Activated T-helper 2 cell treated with anti-CD3 and anti-CD28 coated beads, Interferon-gamma antibody, Interleukin-2, Interleukin-4, amounts not matched to agents 10 μg/mL and 5 μg/mL and 100 μg/mL, durations not matched to agents 14 hours and 24 hours and 36 hours (primary cell): Measurements from ENCODE around the gene HERC3. TPM values are rescaled to one million over a fixed set of nuclear protein-coding genes. Genes with fewer than 3 reads are reported as not detected.

Experiments
- DNase-seq: peaks from one replicate; pipeline ENCODE4 v3.0.0; 2021; ENCODE audit warnings: low spot score
- H3K27ac Mint-ChIP-seq: one replicate; pipeline ENCODE4 v1.8.0; 2021; ENCODE audit warnings: mixed read lengths
- H3K27me3 Mint-ChIP-seq: one replicate; pipeline ENCODE4 v1.8.0; 2021; ENCODE audit warnings: low read depth, mixed read lengths
- H3K36me3 Mint-ChIP-seq: one replicate; pipeline ENCODE4 v1.8.0; 2021; ENCODE audit warnings: low read depth, mixed read lengths
- H3K4me1 Mint-ChIP-seq: one replicate; pipeline ENCODE4 v1.8.0; 2021; ENCODE audit warnings: low read depth, mixed read lengths
- H3K4me3 Mint-ChIP-seq: one replicate; pipeline ENCODE4 v1.8.0; 2021; ENCODE audit warnings: low read depth, mild to moderate bottlenecking, moderate library complexity, mixed read lengths
- H3K9me3 Mint-ChIP-seq: one replicate; pipeline ENCODE4 v1.8.0; 2021; ENCODE audit warnings: mixed read lengths
- intact Hi-C: fragments of 100-400 bp; cut with micrococcal nuclease; formaldehyde crosslinking; loops from one replicate; pipeline ENCODE4 v1.15.1; 2023
- total RNA-seq: library from RNA; stranded (reverse); gene quantifications from 2 replicates; pipeline ENCODE4 v1.2.3, GENCODE V29; 2022

Gene HERC3
- total RNA-seq, 1 donor from 2014 or later, result 18.9 TPM

GRCh38 chr4:88649716-88650115, 57.4 kb downstream of the HERC3 start:
- no peak overlapping the region for H3K27ac Mint-ChIP-seq
- H3K4me3 Mint-ChIP-seq, result no peak overlapping the region
- H3K27me3 Mint-ChIP-seq, result no peaks in the 10 kb centered on the region
- DNase-seq, result no peak
- H3K36me3 Mint-ChIP-seq, result peaks cover 10% of the 10 kb centered on the region
- peaks cover 3% of the 10 kb centered on the region for H3K4me1 Mint-ChIP-seq
- no peaks in the 10 kb centered on the region for H3K9me3 Mint-ChIP-seq
- intact Hi-C loops, result no loop called here

DNA sequence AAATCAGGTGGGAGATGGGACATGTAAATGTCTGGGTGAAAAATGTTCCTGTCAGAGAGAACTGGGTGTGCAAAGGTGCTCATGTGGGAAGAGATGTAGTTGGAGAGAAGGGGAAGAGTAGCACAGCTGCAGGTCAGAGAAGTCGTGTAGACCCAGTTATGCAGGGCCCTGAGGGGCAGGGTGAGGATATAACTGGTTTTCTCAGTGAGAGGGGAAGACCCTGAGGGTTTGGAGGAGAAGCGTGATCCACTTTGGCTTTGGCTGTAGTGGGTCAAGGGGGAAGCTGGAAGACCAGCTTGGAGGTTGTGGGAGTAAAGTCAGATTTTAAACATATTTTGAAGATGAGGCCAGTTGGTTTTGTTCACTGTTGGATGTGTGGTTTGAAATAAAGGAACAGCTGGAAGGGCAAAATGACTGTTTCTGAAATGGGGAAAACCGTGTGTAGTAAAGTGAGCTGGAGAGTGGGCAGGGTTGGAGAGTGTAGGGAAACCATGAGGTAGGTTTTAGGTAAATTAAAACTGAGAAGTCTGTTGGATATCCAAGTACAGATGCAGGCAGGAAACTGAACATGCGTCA, 61.2 kb downstream of the HERC3 start:
- DNase-seq, result no peak
- Mint-ChIP-seq H3K4me1 (peaks cover 3% of the 10 kb centered on the region), H3K27me3 (no peaks in the 10 kb centered on the region), H3K4me3 (no peak overlapping the region), H3K9me3 (no peaks in the 10 kb centered on the region), H3K36me3 (peaks cover 32% of the 10 kb centered on the region), H3K27ac (no peak overlapping the region)
- intact Hi-C loops, result no loop called here

DNA sequence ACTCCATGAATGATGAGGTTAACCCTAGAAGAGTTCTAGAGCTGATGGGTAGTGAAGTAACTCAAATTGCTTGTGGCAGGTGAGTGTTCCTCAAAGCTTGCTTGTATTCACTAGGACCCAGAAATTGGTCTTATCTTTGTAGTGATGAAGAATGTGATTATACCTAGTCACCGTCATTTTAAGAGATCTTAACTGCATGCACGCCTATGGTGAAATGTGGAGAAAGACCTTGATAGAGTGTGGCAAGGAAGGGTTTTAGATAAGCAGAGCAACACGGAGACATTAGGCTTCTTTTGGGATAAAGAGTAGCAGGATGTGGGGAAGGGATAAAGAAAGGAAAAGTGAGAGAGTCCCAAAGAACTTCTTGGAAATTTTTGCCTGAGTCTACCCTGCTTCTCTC, 62.9 kb downstream of the HERC3 start:
- no peak for DNase-seq
- no peaks in the 10 kb centered on the region for H3K9me3 Mint-ChIP-seq
- peaks cover 32% of the 10 kb centered on the region for H3K36me3 Mint-ChIP-seq
- intact Hi-C loops, result no loop called here
- no peak overlapping the region for H3K4me3 Mint-ChIP-seq
- no peaks in the 10 kb centered on the region for H3K27me3 Mint-ChIP-seq
- H3K27ac Mint-ChIP-seq, result no peak overlapping the region
- H3K4me1 Mint-ChIP-seq, result peaks cover 13% of the 10 kb centered on the region

- H3K27ac Mint-ChIP-seq, result no peak overlapping the region
- H3K27me3 Mint-ChIP-seq, result no peaks in the 10 kb centered on the region
- H3K4me1 Mint-ChIP-seq, result peaks cover 10% of the 10 kb centered on the region
- peaks cover 25% of the 10 kb centered on the region for H3K36me3 Mint-ChIP-seq
- no peak for DNase-seq
- intact Hi-C loops, result loop anchor here (1.0 kb wide), 1 partner anchor 120 kb away; no protein-coding TSS in a partner anchor
- no peak overlapping the region for H3K4me3 Mint-ChIP-seq
- no peaks in the 10 kb centered on the region for H3K9me3 Mint-ChIP-seq
Measured at GRCh38 chr4:88659055-88659889, 67.0 kb downstream of the HERC3 start.

GRCh38 chr4:88659890-88660208, 67.6 kb downstream of the HERC3 start:
- Mint-ChIP-seq H3K36me3 (peaks cover 26% of the 10 kb centered on the region), H3K9me3 (no peaks in the 10 kb centered on the region)

DNA sequence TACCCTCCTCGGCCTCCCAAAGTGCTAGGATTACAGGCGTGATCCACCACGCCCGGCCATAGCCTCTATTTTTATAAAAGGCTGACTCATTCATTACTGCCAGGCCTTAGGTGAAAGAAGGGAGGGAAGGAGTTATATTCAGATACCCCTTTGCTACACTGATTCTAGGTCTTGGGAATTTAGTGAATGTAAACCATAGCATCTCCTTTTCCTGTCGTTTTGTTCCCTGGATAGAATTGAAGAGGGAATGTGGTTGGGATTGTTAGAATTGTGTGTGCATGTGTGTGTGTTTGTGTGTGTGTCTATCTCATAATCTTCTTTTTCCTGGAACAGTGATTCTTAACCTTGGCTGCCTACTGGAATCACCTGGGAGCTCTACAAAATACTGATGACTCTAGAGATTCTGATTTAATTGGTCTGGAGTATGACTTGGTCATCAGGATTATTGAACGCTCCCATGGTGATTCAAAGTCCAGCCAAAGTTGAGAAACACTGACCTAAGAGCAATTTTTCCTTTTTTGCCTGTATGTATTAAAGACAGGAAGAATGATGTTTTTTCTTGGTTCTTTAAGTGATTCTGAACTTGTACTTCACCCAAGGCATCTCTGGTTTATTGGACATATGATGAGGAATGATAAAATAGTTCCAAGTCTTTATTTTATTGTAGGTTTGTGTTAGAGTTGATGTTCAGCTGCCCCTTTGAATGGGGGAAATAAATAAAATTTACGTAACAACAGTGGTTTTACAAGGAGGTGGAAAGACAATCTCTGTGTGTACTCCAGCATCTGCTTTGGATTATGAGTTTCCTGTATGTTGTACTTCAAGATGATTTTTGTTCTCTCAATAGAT, 68.4 kb downstream of the HERC3 start:
- no peak for DNase-seq
- no peaks in the 10 kb centered on the region for H3K27me3 Mint-ChIP-seq
- peaks cover 18% of the 10 kb centered on the region for H3K36me3 Mint-ChIP-seq
- no peaks in the 10 kb centered on the region for H3K9me3 Mint-ChIP-seq
- peaks cover 10% of the 10 kb centered on the region for H3K4me1 Mint-ChIP-seq
- no peak overlapping the region for H3K27ac Mint-ChIP-seq
- H3K4me3 Mint-ChIP-seq, result no peak overlapping the region
- intact Hi-C loops, result no loop called here

More at GRCh38 chr4:88659890-88660208, 67.6 kb downstream of the HERC3 start:
- no peaks in the 10 kb centered on the region for H3K27me3 Mint-ChIP-seq
- H3K27ac Mint-ChIP-seq, result no peak overlapping the region
- H3K4me1 Mint-ChIP-seq, result peaks cover 10% of the 10 kb centered on the region
- H3K4me3 Mint-ChIP-seq, result no peak overlapping the region
- no peak for DNase-seq
- intact Hi-C loops, result loop anchor here (1.0 kb wide), 1 partner anchor 121 kb away; no protein-coding TSS in a partner anchor

DNA sequence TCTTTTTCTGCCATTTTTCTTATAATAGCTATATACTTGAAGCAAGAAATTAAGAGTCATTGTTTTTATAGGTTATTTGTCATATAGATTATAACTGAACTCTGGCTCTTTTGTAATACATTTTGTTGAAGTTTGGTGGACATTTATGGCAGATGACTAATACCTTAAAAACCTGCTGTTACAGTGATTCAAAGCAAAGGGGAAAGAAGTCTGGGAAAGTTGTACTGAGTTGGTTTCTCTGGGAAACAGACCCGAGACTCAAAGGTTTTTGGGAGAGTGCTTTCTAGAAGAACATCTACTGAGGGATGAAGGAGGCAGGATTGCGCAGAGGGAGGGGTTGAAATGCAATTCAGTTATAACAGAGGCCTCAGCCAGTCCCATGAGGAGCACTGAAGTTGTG, 69.5 kb downstream of the HERC3 start:
- Mint-ChIP-seq H3K4me3 (no peak overlapping the region), H3K36me3 (peaks cover 8% of the 10 kb centered on the region), H3K27me3 (no peaks in the 10 kb centered on the region), H3K9me3 (no peaks in the 10 kb centered on the region), H3K27ac (no peak overlapping the region), H3K4me1 (peaks cover 10% of the 10 kb centered on the region)
- DNase-seq, result no peak
- intact Hi-C loops, result no loop called here

- no peak for DNase-seq
- H3K4me1 Mint-ChIP-seq, result peaks cover 3% of the 10 kb centered on the region
- H3K4me3 Mint-ChIP-seq, result no peak overlapping the region
- H3K27ac Mint-ChIP-seq, result no peak overlapping the region
- peaks cover 29% of the 10 kb centered on the region for H3K36me3 Mint-ChIP-seq
- no peaks in the 10 kb centered on the region for H3K9me3 Mint-ChIP-seq
- intact Hi-C loops, result no loop called here
- H3K27me3 Mint-ChIP-seq, result no peaks in the 10 kb centered on the region
Measured at GRCh38 chr4:88672987-88673386, 80.7 kb downstream of the HERC3 start.

DNA sequence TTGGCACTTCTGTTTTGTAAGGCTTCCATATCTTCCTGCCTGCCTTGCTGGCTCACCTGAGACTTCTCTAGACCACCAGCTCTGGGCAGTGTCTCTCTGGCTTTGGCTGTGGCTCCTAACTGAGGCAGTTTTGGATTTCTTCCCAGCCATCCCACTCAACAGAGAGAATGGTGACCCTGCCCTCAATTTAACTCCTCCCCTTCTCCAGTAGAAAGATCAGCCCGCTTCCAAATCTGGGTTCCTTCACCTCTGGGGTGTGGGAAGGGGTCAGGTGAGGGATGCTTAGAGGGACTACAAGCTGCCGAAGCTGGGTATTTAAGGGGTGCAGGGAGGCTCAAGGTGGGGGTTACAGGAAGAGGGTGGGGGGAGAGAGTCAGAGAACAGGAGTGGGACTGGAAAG, 81.6 kb downstream of the HERC3 start:
- Mint-ChIP-seq H3K27ac (no peak overlapping the region), H3K27me3 (no peaks in the 10 kb centered on the region)
- intact Hi-C loops, result no loop called here

DNA sequence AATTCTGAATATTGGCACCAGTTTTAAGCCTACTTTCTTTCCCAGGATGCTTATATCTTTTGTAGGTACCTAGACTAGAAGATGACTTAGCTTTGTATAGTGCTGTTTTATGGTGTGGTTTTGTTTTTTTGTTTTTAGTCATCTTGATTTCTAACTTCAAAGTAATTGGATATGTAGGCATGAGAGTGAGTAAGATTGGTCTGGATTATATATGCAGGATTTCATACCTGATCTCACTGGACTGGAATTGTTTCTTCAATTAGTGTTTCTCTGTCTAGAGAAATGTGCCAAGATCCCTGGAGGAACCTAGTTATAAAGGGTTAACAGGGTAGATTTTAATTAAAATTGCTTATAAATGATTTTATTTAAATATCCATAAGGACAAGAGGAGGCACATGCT, 82.3 kb downstream of the HERC3 start:
- Mint-ChIP-seq H3K27me3 (no peaks in the 10 kb centered on the region), H3K9me3 (no peaks in the 10 kb centered on the region), H3K4me1 (peaks cover 3% of the 10 kb centered on the region), H3K36me3 (peaks cover 30% of the 10 kb centered on the region), H3K4me3 (no peak overlapping the region), H3K27ac (no peak overlapping the region)
- intact Hi-C loops, result no loop called here
- DNase-seq, result no peak

More for the DNA sequence above, 81.6 kb downstream of the HERC3 start:
- H3K4me1 Mint-ChIP-seq, result peaks cover 3% of the 10 kb centered on the region
- H3K36me3 Mint-ChIP-seq, result peaks cover 31% of the 10 kb centered on the region
- H3K9me3 Mint-ChIP-seq, result no peaks in the 10 kb centered on the region
- DNase-seq, result no peak
- H3K4me3 Mint-ChIP-seq, result no peak overlapping the region

- Mint-ChIP-seq H3K4me3 (no peak overlapping the region), H3K27me3 (no peaks in the 10 kb centered on the region), H3K4me1 (peaks cover 5% of the 10 kb centered on the region), H3K27ac (no peak overlapping the region), H3K9me3 (no peaks in the 10 kb centered on the region), H3K36me3 (peaks cover 33% of the 10 kb centered on the region)
- intact Hi-C loops, result no loop called here
- DNase-seq, result no peak
Measured at GRCh38 chr4:88674979-88675378, 82.7 kb downstream of the HERC3 start.

- H3K4me3 Mint-ChIP-seq, result no peak overlapping the region
- no peak for DNase-seq
- no peaks in the 10 kb centered on the region for H3K9me3 Mint-ChIP-seq
- no peak overlapping the region for H3K27ac Mint-ChIP-seq
- H3K4me1 Mint-ChIP-seq, result peaks cover 5% of the 10 kb centered on the region
- peaks cover 36% of the 10 kb centered on the region for H3K36me3 Mint-ChIP-seq
- H3K27me3 Mint-ChIP-seq, result no peaks in the 10 kb centered on the region
- intact Hi-C loops, result no loop called here
Measured at GRCh38 chr4:88675543-88675942, 83.3 kb downstream of the HERC3 start.

DNA sequence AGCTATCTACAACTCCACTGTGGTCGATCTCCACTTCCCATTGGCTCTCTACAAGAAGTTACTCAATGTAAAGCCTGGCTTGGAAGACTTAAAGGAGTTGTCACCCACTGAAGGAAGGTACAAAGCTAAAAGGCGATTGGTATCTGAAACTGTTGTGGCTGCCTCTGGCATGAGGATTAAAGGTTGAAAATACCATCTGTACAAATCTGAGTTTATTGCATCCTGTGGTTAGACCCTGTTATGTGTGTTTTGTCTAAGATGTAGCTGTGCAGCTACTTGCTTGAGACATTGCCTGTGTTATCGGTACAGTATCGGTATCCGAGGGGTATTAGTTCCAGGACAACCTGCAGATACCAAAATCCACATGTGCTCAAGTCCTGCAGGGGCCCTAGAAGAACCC, 88.9 kb downstream of the HERC3 start:
- H3K9me3 Mint-ChIP-seq, result no peaks in the 10 kb centered on the region
- H3K27ac Mint-ChIP-seq, result no peak overlapping the region
- H3K27me3 Mint-ChIP-seq, result no peaks in the 10 kb centered on the region
- H3K4me3 Mint-ChIP-seq, result no peak overlapping the region
- H3K36me3 Mint-ChIP-seq, result peaks cover 58% of the 10 kb centered on the region
- intact Hi-C loops, result no loop called here
- H3K4me1 Mint-ChIP-seq, result peaks cover 2% of the 10 kb centered on the region
- DNase-seq, result no peak
